GM12878 (cell line): Measurements from ENCODE around the gene CACNA1D.

Experiments used
- POLR2AphosphoS5 ChIP-seq: IDR thresholded peaks from 2 replicates; pipeline ENCODE4 v1.6.1; 2011; ENCODE audit warnings: mild to moderate bottlenecking, low read length, inconsistent platforms
- ZNF274 ChIP-seq: IDR thresholded peaks from one replicate; pipeline ENCODE4 v1.8.0; 2011; ENCODE audit not compliant: insufficient read length, insufficient read depth

DNA sequence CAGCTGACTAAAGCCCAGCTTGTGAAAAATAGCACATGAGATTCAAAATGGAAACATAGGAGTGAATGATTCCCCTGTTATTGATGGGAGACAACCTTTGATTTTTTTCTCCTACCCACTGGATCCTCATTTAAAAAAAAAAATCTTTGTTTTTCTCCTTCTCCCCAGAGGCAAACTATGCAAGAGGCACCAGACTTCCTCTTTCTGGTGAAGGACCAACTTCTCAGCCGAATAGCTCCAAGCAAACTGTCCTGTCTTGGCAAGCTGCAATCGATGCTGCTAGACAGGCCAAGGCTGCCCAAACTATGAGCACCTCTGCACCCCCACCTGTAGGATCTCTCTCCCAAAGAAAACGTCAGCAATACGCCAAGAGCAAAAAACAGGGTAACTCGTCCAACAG is 2.6 kb downstream of the CACNA1D start:
- TF ChIP-seq ZNF274 (no peak), POLR2AphosphoS5 (no peak)
